ENCODE results near the gene TMEM50A. TPM values are rescaled to one million over a fixed set of nuclear protein-coding genes. Genes with fewer than 3 reads are reported as not detected.
A peak's percentile ranks its signal among the peaks of the same experiment; 100 is the strongest.
"Not testable (repeated sequence)": the region's sequence is repeated elsewhere in the genome, so short reads cannot be mapped to it uniquely, and the experiment has no call there.

The TMEM50A gene
- total RNA-seq, 1 donor from 2014 or later, result 70.5 TPM

DNA sequence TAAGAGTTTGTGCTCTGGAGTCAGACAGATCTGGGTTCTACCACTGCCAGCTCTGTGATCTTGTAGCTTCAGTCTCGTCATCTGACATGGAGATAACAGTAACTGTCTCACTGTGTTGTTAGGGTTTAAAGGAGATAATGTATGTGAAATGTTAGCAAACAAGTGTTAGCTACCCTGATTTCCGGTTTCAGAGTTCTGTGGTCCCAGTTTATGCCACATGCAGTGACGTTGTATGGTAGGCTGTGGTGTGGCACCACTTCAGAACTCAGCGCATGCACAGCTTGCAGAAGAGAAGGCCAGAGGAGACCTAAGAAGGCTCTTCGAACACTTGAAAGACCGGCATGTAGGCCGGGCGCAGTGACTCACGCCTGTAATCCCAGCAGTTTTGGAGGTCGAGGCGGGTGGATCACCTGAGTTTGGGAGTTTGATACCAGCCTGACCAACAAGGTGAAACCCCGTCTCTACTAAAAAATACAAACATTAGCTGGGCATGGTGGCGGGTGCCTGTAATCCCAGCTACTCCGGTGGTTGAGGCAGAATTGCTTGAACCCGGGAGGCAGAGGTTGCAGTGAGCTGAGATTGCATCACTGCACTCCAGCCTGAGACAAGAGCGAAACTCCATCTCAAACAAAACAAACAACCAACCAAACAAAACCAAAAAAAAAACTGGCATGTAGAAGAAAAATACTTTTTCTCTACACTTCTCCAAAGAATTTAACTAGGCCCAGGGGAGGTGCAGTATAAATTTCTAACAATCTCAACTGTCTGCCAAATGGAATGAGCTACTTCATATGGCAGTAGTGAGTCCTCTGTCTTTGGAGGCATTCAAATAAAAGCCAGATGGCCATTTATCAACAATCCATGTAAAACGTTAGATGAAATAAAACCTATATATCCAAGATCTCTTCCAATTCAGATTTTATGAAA, 10.0 kb upstream of the TMEM50A start:
- ATAC-seq, result peak; percentile 56
- intact Hi-C loops (cut with DNase I); DNase-seq (ENCODE audit: missing footprints): not testable (repeated sequence)

GRCh38 chr1:25328791-25329185, 9.3 kb upstream of the TMEM50A start:
- peak; percentile 49 for ATAC-seq
- DNase-seq (ENCODE audit: missing footprints); intact Hi-C loops (cut with DNase I): not testable (repeated sequence)

DNA sequence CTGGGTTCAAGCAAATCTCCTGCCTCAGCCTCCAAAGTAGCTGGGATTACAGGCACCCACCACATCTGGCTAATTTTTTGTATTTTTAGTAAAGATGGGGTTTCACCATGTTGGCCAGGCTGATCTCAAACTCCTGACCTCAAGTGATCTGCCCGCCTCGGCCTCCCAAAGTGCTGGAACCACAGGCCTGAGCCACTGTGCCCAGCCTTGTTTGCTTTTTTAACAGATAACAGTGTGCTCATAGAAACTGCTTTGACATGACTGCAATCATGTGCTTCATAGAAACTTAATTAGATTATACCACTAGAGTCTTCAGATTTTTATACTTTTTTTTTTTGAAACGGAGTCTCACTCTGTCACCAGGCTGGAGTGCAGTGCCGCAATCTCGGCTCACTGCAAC, 8.8 kb upstream of the TMEM50A start:
- intact Hi-C loops (cut with DNase I); ATAC-seq; DNase-seq (ENCODE audit: missing footprints): not testable (repeated sequence)

DNA sequence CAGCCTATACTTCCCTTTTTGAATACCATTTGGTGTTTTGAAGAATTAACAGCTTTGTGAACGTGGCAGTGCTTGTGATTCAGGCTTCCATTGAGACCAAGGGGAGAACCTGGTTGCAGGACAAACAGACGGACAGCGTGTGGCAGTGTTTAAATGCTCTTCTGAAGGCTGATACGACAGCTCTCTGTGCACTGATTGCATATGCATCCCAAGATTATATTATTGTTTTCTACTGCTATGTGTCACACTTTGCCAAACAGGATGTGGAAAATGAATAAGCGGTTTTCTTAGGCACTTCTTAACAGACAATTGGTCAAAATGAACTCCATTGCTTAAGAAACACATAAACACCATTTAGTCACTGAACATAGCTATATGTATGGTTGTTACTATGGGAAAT, 8.2 kb upstream of the TMEM50A start:
- ATAC-seq; intact Hi-C loops (cut with DNase I); DNase-seq (ENCODE audit: missing footprints): not testable (repeated sequence)

- intact Hi-C loops (cut with DNase I), result loop anchor here (5.0 kb wide), 1 partner anchor 90 kb away; the partner anchor contains the start of gene RSRP1
- ATAC-seq, result peak; percentile 64
- peak; percentile 71 for DNase-seq (ENCODE audit: missing footprints)
These were observed 1.2 kb upstream of the TMEM50A start for GRCh38 chr1:25336922-25337354.

- not testable (repeated sequence) for DNase-seq (ENCODE audit: missing footprints)
- intact Hi-C loops (cut with DNase I), result loop anchor here (5.0 kb wide), 1 partner anchor 90 kb away; the partner anchor contains the start of gene RSRP1
- ATAC-seq, result peak; percentile 79
These were observed 499 bp upstream of the TMEM50A start for GRCh38 chr1:25337483-25338187.

DNA sequence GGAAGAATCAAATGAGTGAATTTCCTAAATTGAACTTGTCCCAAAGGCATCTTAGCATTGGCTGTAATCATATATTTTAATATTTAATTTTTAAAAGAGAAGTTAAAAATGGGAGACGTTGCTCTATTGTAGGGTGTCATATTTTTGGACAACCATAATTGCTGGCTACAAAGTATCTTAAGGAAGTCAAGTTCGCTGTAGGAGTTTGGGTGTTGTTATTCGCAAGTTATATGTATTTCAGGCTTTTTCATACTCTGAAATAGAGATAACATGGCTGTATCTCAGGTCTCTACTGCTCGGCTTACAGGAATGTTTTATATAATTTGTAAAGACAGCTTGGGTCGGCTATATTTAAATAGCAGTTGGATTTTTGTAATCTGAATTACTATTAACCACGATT, 852 bp downstream of the TMEM50A start:
- intact Hi-C loops (cut with DNase I), result loop anchor here (5.0 kb wide), 1 partner anchor 92 kb away; the partner anchor contains the start of gene RSRP1
- ATAC-seq (no peak), DNase-seq (ENCODE audit: missing footprints) (no peak)

- intact Hi-C loops (cut with DNase I), result no loop called here
- DNase-seq (ENCODE audit: missing footprints), result no peak
- no peak for ATAC-seq
These were observed 3.6 kb downstream of the TMEM50A start for GRCh38 chr1:25341746-25342145.

DNA sequence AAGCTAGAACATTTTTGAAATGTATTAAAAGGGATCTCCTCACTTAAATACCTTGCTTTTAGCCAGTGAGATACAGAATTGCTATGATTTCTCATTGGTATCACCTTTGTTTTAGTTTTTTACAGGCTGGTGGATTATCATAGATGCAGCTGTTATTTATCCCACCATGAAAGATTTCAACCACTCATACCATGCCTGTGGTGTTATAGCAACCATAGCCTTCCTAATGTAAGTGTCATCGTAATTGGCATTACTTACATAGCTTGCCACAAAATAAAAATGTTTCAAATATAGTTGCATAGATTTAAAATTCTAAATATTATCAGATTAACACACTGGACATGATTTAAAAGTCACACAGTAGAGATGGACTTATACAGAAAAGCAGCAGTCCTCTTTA, 4.7 kb downstream of the TMEM50A start:
- intact Hi-C loops (cut with DNase I), result no loop called here
- ATAC-seq (no peak), DNase-seq (ENCODE audit: missing footprints) (no peak)

GRCh38 chr1:25343872-25344271, 5.7 kb downstream of the TMEM50A start:
- ATAC-seq (no peak), DNase-seq (ENCODE audit: missing footprints) (no peak)
- intact Hi-C loops (cut with DNase I), result no loop called here

DNA sequence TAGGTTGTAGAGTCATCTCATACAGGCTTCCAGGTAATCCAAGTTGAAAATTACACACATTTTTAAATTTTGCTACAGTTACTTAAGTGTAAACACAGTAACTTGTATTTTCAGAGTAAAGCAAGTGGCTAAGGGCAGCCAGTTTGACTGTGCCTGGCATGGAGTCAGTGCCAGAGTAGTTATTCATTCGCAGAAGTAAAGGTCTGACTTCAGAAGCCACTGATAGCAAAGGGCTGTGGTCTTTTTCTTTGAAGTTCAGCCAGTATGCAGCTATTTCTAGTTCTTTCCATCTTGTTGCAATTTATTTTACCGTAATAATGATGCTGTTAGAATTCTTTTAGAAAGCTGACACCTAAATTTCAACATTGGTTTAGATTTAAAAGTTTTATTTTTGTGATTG, 9.4 kb downstream of the TMEM50A start:
- no peak for DNase-seq (ENCODE audit: missing footprints)
- intact Hi-C loops (cut with DNase I), result no loop called here

DNA sequence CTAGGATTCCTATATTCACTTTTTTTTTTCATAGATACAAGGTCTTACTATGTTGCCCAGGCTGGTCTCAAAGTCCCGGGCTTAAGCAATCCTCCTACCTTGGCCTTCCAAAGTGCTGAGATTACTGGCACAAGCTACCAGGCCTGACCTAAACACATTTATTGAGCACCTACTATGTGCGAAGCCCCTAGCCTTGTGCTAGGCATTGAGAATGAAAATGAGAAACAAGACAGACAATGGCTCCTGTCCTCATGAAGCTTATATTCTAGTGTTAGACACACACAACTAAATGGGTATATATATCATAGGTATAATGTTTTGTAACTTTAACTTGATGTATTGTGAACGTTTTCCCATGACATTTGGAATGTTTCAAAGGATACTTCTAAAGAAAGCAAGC, 11.5 kb downstream of the TMEM50A start:
- intact Hi-C loops (cut with DNase I), result no loop called here
- ATAC-seq, result no peak
- DNase-seq (ENCODE audit: missing footprints), result no peak

More for the DNA sequence above, 9.4 kb downstream of the TMEM50A start:
- ATAC-seq, result no peak

- ATAC-seq (no peak), DNase-seq (ENCODE audit: missing footprints) (no peak)
- intact Hi-C loops (cut with DNase I), result no loop called here
These were observed 17.8 kb downstream of the TMEM50A start for GRCh38 chr1:25355841-25356395.

DNA sequence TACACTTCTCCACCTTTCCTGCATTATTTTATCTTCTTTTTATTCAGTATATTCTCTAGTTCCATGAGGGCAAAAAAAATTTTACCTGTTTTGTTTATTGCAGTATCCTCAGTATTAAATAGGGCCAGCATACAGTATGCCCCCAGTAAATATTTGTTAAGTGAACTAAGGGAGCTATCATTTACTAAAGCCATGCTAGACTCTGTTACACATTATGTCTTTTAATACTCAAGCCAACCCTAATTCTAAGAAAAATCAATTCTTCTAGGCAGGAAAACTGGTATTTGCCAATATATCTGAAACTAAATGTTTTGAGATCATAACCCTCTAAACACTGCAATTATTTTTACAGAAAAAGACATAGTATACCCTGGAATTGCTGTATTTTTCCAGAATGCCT, 18.3 kb downstream of the TMEM50A start:
- ATAC-seq (no peak), DNase-seq (ENCODE audit: missing footprints) (no peak)
- intact Hi-C loops (cut with DNase I), result no loop called here

DNA sequence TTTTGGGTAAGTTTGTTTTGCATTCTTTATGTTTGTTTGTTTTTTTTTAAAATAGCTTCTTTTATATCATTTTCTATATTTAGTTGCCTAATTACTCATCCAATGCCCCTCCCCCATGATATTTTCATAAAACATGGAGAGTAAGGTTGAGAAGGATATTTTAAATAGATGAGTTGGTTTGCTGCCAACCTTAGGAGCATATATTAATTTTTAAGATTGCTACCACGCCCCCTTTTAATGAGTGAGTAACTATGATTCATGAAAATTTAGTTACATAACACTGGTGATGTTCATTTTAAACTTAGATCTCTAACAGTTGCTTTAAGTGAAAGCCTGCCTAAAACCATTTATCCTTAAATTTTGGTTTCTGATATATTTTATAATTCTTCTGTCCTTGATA, 18.7 kb downstream of the TMEM50A start:
- intact Hi-C loops (cut with DNase I), result no loop called here
- DNase-seq (ENCODE audit: missing footprints), result no peak
- no peak for ATAC-seq

GRCh38 chr1:25360596-25361581, 22.8 kb downstream of the TMEM50A start:
- ATAC-seq (no peak), DNase-seq (ENCODE audit: missing footprints) (no peak)
- intact Hi-C loops (cut with DNase I), result no loop called here

GRCh38 chr1:25361901-25362300, 23.8 kb downstream of the TMEM50A start:
- DNase-seq (ENCODE audit: missing footprints) (no peak), ATAC-seq (no peak)
- intact Hi-C loops (cut with DNase I), result no loop called here

Data from Right ventricle myocardium inferior (tissue), 1 donor.